HFF-Myc (cell line): Measurements from ENCODE around the gene TRIM52.
"Not testable (repeated sequence)": the region's sequence is repeated elsewhere in the genome, so short reads cannot be mapped to it uniquely, and the experiment has no call there.

Experiments
- DNase-seq: peaks from one replicate; pipeline ENCODE4 v3.0.0-alpha.2; 2011; ENCODE audit warnings: low read depth; ENCODE audit errors: extremely low read depth
- H3K4me3 ChIP-seq: replicated peaks from 2 replicates; pipeline ENCODE4 v1.5.1; 2011; ENCODE audit warnings: low read depth, mild to moderate bottlenecking, control low read depth, low read length
- CTCF ChIP-seq: IDR thresholded peaks from 2 replicates; pipeline ENCODE4 v1.5.1; 2012; ENCODE audit warnings: mild to moderate bottlenecking, low read depth, low read length, control low read depth; ENCODE audit errors: missing control alignments

TRIM52 gene

GRCh38 chr5:181260720-181261319 is at the start of gene TRIM52:
TSS of gene TRIM52 (minus strand) at chr5:181261143. CDS start at chr5:181260813, 330 bp downstream.
- peak; percentile 76 for DNase-seq
- H3K4me3 ChIP-seq: peak within 1 kb of the TSS; percentile 92
- TF ChIP-seq CTCF: no peak

- not testable (repeated sequence) for H3K4me3 ChIP-seq, DNase-seq
Measured at GRCh38 chr5:181287331-181287730, 26.4 kb upstream of the TRIM52 start.

- not testable (repeated sequence) for H3K4me3 ChIP-seq, DNase-seq
Measured at GRCh38 chr5:181285962-181286705, 25.2 kb upstream of the TRIM52 start.

GRCh38 chr5:181283841-181284755 is 23.2 kb upstream of the TRIM52 start:
- H3K4me3 ChIP-seq, DNase-seq: not testable (repeated sequence)

- no peak overlapping the region for H3K4me3 ChIP-seq
- no peak for DNase-seq
- TF ChIP-seq CTCF: no peak
Measured at GRCh38 chr5:181283347-181283746, 22.4 kb upstream of the TRIM52 start.

GRCh38 chr5:181282874-181283273 is 21.9 kb upstream of the TRIM52 start:
- no peak for TF ChIP-seq CTCF
- no peak overlapping the region for H3K4me3 ChIP-seq
- DNase-seq: no peak

GRCh38 chr5:181282415-181282814 is 21.5 kb upstream of the TRIM52 start:
- H3K4me3 ChIP-seq, DNase-seq: not testable (repeated sequence)

GRCh38 chr5:181281984-181282316 is 21.0 kb upstream of the TRIM52 start:
- no peak for DNase-seq
- no peak overlapping the region for H3K4me3 ChIP-seq
- no peak for TF ChIP-seq CTCF
